H9 (cell line): ENCODE data around the gene POLD1. TPM values are rescaled to one million over a fixed set of nuclear protein-coding genes. Genes with fewer than 3 reads are reported as not detected.

Experiments
- DNase-seq: peaks from one replicate; pipeline ENCODE4 v3.0.0-alpha.2; 2017
- H2AFZ ChIP-seq: one replicate; pipeline ENCODE4 v1.6.1; 2013; ENCODE audit warnings: mild to moderate bottlenecking, low read length, control low read depth, moderate library complexity
- H2AK5ac ChIP-seq: 2 replicates; pipeline ENCODE4 v1.6.1; 2013; ENCODE audit warnings: low read length, control low read depth, mixed read lengths; ENCODE audit not compliant: insufficient read length
- H2BK120ac ChIP-seq: one replicate; pipeline ENCODE4 v1.6.1; 2013; ENCODE audit warnings: low read depth, mild to moderate bottlenecking, low read length, control low read depth, inconsistent platforms; ENCODE audit not compliant: poor library complexity, severe bottlenecking
- H2BK12ac ChIP-seq: 2 replicates; pipeline ENCODE4 v1.6.1; 2013; ENCODE audit warnings: low read length, control low read depth, mixed read lengths, low read depth; ENCODE audit not compliant: insufficient read length
- H2BK15ac ChIP-seq: 2 replicates; pipeline ENCODE4 v1.6.1; 2013; ENCODE audit warnings: low read depth, low read length, control low read depth
- H2BK20ac ChIP-seq: one replicate; pipeline ENCODE4 v1.6.1; 2013; ENCODE audit warnings: low read depth, mild to moderate bottlenecking, low read length, control low read depth, inconsistent platforms; ENCODE audit not compliant: poor library complexity, severe bottlenecking
- H2BK5ac ChIP-seq: 2 replicates; pipeline ENCODE4 v1.6.1; 2013; ENCODE audit warnings: low read length, control low read depth, mixed read lengths; ENCODE audit not compliant: insufficient read length
- H3K14ac ChIP-seq: 2 replicates; pipeline ENCODE4 v1.6.1; 2013; ENCODE audit warnings: low read length, control low read depth; ENCODE audit not compliant: insufficient read depth
- H3K18ac ChIP-seq: 2 replicates; pipeline ENCODE4 v1.6.1; 2013; ENCODE audit warnings: low read depth, mild to moderate bottlenecking, mixed read lengths, low read length, control low read depth; ENCODE audit not compliant: insufficient read length
- H3K23ac ChIP-seq: 2 replicates; pipeline ENCODE4 v1.6.1; 2013; ENCODE audit warnings: low read length, control low read depth, mixed read lengths, low read depth; ENCODE audit not compliant: insufficient read length
- H3K23me2 ChIP-seq: 2 replicates; pipeline ENCODE4 v1.6.1; 2013; ENCODE audit warnings: low read depth, mild to moderate bottlenecking, mixed read lengths, low read length, control low read depth; ENCODE audit not compliant: insufficient read length, poor library complexity, severe bottlenecking
- H3K27ac ChIP-seq: 2 replicates; pipeline ENCODE4 v1.5.1; 2013; ENCODE audit warnings: low read length, control low read depth, mixed read lengths, low read depth; ENCODE audit not compliant: insufficient read length
- H3K27me3 ChIP-seq: 2 replicates; pipeline ENCODE4 v1.6.1; 2013; ENCODE audit warnings: low read length, control low read depth, inconsistent platforms; ENCODE audit not compliant: insufficient read depth
- H3K4ac ChIP-seq: 2 replicates; pipeline ENCODE4 v1.6.1; 2013; ENCODE audit warnings: low read depth, mild to moderate bottlenecking, control low read depth, inconsistent platforms, low read length, moderate library complexity
- H3K4me1 ChIP-seq: 2 replicates; pipeline ENCODE4 v1.6.1; 2013; ENCODE audit warnings: low read length, control low read depth, inconsistent platforms; ENCODE audit not compliant: insufficient read depth
- H3K4me2 ChIP-seq: 2 replicates; pipeline ENCODE4 v1.6.1; 2013; ENCODE audit warnings: low read length, control low read depth, mixed read lengths; ENCODE audit not compliant: insufficient read length, insufficient read depth
- H3K56ac ChIP-seq: 2 replicates; pipeline ENCODE4 v1.6.1; 2013; ENCODE audit warnings: low read depth, mild to moderate bottlenecking, mixed read lengths, low read length, control low read depth; ENCODE audit not compliant: insufficient read length
- H3K79me1 ChIP-seq: 2 replicates; pipeline ENCODE4 v1.6.1; 2013; ENCODE audit warnings: low read depth, mild to moderate bottlenecking, moderate library complexity, low read length, control low read depth, inconsistent platforms; ENCODE audit not compliant: insufficient read depth, poor library complexity, severe bottlenecking
- H3K79me2 ChIP-seq: 2 replicates; pipeline ENCODE4 v1.6.1; 2013; ENCODE audit warnings: low read length, control low read depth, inconsistent platforms; ENCODE audit not compliant: insufficient read depth
- H3K9ac ChIP-seq: 2 replicates; pipeline ENCODE4 v1.6.1; 2013; ENCODE audit warnings: low read length, control low read depth, mixed read lengths; ENCODE audit not compliant: insufficient read length; ENCODE audit errors: extremely low read depth
- H3K9me3 ChIP-seq: one replicate; pipeline ENCODE4 v1.6.1; 2013; ENCODE audit warnings: low read depth, low read length, inconsistent platforms; ENCODE audit not compliant: control insufficient read depth
- H3T11ph ChIP-seq: one replicate; pipeline ENCODE4 v1.6.1; 2013; ENCODE audit warnings: mild to moderate bottlenecking, low read length, control low read depth, inconsistent platforms
- H4K20me1 ChIP-seq: one replicate; pipeline ENCODE4 v1.6.1; 2013; ENCODE audit not compliant: control insufficient read depth, insufficient read length, insufficient read depth
- H4K5ac ChIP-seq: 2 replicates; pipeline ENCODE4 v1.6.1; 2013; ENCODE audit warnings: low read depth, mild to moderate bottlenecking, mixed read lengths, low read length, control low read depth; ENCODE audit not compliant: insufficient read length
- H4K8ac ChIP-seq: replicated peaks from 2 replicates; pipeline ENCODE4 v1.6.1; 2013; ENCODE audit warnings: low read length, control low read depth, mixed read lengths, low read depth; ENCODE audit not compliant: insufficient read length
- H4K91ac ChIP-seq: 2 replicates; pipeline ENCODE4 v1.6.1; 2013; ENCODE audit warnings: low read depth, mild to moderate bottlenecking, moderate library complexity, mixed read lengths, low read length, control low read depth; ENCODE audit not compliant: insufficient read length
- H3K27ac Mint-ChIP-seq, 3 experiments: 2 replicates in 2 of 3; 3 replicates in 1 of 3; pipeline ENCODE4 v1.8.0; 2020 to 2021; ENCODE audit warnings: mixed read lengths in 3 of 3, mild to moderate bottlenecking in 1 of 3, moderate library complexity in 1 of 3
- H3K27me3 Mint-ChIP-seq: 2 replicates; pipeline ENCODE4 v1.8.0; 2021; ENCODE audit warnings: low read depth, mild to moderate bottlenecking, moderate library complexity, mixed read lengths
- H3K36me3 Mint-ChIP-seq, 3 experiments: 2 replicates in 2 of 3; 3 replicates in 1 of 3; pipeline ENCODE4 v1.8.0; 2020 to 2021; ENCODE audit warnings: low read depth in 3 of 3, mixed read lengths in 3 of 3; ENCODE audit not compliant: insufficient read depth in 1 of 3
- H3K4me1 Mint-ChIP-seq, 2 experiments: 2 replicates each; pipeline ENCODE4 v1.8.0; 2020; ENCODE audit warnings: mixed read lengths in 2 of 2
- H3K4me3 Mint-ChIP-seq, 2 experiments: 2 replicates in 1 of 2; 3 replicates in 1 of 2; pipeline ENCODE4 v1.8.0; 2020 to 2021; ENCODE audit warnings: mild to moderate bottlenecking in 2 of 2, mixed read lengths in 2 of 2, moderate library complexity in 1 of 2
- H3K9me3 Mint-ChIP-seq, 2 experiments: 2 replicates in 1 of 2; 3 replicates in 1 of 2; pipeline ENCODE4 v1.8.0; 2020; ENCODE audit warnings: mild to moderate bottlenecking in 2 of 2, mixed read lengths in 2 of 2, moderate library complexity in 1 of 2
- WGBS: extraction: QIAGEN DNeasy Blood & Tissue Kit; methylation state at CpG from one replicate; pipeline ENCODE4 v1.1.7; 2013; ENCODE audit warnings: missing lambda C conversion rate, low lambda C conversion rate, mixed read lengths; ENCODE audit not compliant: insufficient read length; ENCODE audit errors: extremely low coverage; 5-methylcytosine and 5-hydroxymethylcytosine counted together
- total RNA-seq: library from RNA; stranded (reverse); gene quantifications from 2 replicates; pipeline ENCODE4 v1.2.1, GENCODE V29; 2021
- TF ChIP-seq, protein P1 (sequence below): fragments of 200-600 bp; sonication (generic); conservative IDR thresholded peaks from 3 replicates; pipeline ENCODE4 v1.8.0; 2021; ENCODE audit warnings: antibody characterized with exemption, mild to moderate bottlenecking

Gene POLD1
- total RNA-seq, 1 experiment from 2014 or later, result 165 TPM

DNA sequence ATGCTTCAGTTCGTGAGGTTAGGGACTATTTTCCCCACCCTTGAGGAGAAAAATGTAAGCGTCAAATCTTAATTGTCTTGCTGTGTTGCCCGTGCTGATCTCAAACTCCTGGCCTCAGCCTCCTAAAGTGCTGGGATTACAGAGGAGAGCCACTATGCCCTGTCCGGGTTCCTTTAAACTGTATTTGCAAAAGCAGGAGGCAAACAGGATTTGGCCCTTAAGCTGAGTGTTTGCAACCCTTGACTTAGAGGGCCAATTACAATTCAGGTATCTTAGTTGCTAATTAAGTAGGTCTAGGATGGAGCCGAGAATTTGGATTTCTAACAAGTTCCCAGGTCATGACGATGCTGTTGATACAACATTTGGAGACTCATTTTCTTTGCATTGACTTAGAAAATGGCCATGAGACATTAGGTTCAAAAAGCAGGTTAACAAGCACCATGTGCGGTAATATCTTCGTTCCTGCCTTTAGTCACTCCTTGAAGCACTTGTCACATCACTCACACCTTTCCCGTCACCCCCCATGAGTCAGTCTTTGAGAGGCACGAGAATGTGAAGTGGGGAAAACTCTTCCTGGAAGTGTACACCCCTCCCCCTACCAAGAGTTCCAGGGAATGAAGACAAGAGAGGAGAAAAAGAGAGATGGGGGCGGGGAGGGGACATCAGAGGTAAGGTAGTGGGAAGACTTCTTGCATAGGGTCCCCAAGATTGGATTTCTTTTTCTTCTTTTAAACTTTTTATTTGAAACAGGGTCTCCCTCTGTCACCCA is 21.3 kb upstream of the POLD1 start:
- Histone ChIP-seq H4K5ac (no peak overlapping the region), H3K23me2 (no peaks in the 10 kb centered on the region), H2AFZ (no peak overlapping the region), H3K4me2 (no peak overlapping the region), H4K20me1 (no peaks in the 10 kb centered on the region), H3K18ac (no peak overlapping the region), H3K56ac (no peak overlapping the region), H2BK5ac (no peak overlapping the region), H2BK120ac (no peak overlapping the region), H3K4ac (no peak overlapping the region), H3K27ac (no peak overlapping the region), H3K79me2 (no peaks in the 10 kb centered on the region), H3K4me1 (no peaks in the 10 kb centered on the region), H3T11ph (no peak overlapping the region), H4K91ac (no peak overlapping the region), H3K23ac (no peak overlapping the region), H2AK5ac (no peak overlapping the region), H3K27me3 (no peaks in the 10 kb centered on the region), H3K14ac (no peak overlapping the region), H2BK15ac (no peak overlapping the region), H2BK12ac (no peak overlapping the region), H4K8ac (no peak overlapping the region), H2BK20ac (no peak overlapping the region), H3K79me1 (no peaks in the 10 kb centered on the region), H3K9me3 (no peaks in the 10 kb centered on the region), H3K9ac (no peak overlapping the region)
- peaks cover 0 to 8% (median 6%) of the 10 kb centered on the region in 3 experiments; a peak in 4 of 7 replicates for H3K36me3 Mint-ChIP-seq
- no peak overlapping the region for H3K4me3 Mint-ChIP-seq
- H3K27ac Mint-ChIP-seq, result peak overlapping the region in 1 of 3 experiments; percentile 45; a peak in 1 of 7 replicates
- no peaks in the 10 kb centered on the region; a peak in 2 of 5 replicates for H3K9me3 Mint-ChIP-seq
- no peak for DNase-seq
- peaks cover 12% of the 10 kb centered on the region for H3K27me3 Mint-ChIP-seq
- H3K4me1 Mint-ChIP-seq, result peaks cover 6 to 11% of the 10 kb centered on the region in 2 experiments
- no CpG with 5 or more reads among the region's 11 CpGs for WGBS
- TF ChIP-seq, protein P1, sequence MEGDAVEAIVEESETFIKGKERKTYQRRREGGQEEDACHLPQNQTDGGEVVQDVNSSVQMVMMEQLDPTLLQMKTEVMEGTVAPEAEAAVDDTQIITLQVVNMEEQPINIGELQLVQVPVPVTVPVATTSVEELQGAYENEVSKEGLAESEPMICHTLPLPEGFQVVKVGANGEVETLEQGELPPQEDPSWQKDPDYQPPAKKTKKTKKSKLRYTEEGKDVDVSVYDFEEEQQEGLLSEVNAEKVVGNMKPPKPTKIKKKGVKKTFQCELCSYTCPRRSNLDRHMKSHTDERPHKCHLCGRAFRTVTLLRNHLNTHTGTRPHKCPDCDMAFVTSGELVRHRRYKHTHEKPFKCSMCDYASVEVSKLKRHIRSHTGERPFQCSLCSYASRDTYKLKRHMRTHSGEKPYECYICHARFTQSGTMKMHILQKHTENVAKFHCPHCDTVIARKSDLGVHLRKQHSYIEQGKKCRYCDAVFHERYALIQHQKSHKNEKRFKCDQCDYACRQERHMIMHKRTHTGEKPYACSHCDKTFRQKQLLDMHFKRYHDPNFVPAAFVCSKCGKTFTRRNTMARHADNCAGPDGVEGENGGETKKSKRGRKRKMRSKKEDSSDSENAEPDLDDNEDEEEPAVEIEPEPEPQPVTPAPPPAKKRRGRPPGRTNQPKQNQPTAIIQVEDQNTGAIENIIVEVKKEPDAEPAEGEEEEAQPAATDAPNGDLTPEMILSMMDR, result no peak
